Fibroblast of villous mesenchyme (primary cell): ENCODE results near the gene PDLIM4. TPM values are rescaled to one million over a fixed set of nuclear protein-coding genes. Genes with fewer than 3 reads are reported as not detected.

Experiments used
- DNase-seq: peaks from one replicate; pipeline ENCODE4 v3.0.0-alpha.2; 2010; ENCODE audit warnings: low read depth
- H3K4me3 ChIP-seq: 2 replicates; pipeline ENCODE4 v1.5.1; 2011; ENCODE audit warnings: low read depth, mild to moderate bottlenecking, low read length
- total RNA-seq: library from RNA; depleted of rRNA; stranded (reverse); fragments of >200 nt; gene quantifications from 2 replicates; pipeline ENCODE4 v1.2.3, GENCODE V29; 2012
- TF ChIP-seq, protein P1 (sequence below): IDR thresholded peaks from 2 replicates; pipeline ENCODE4 v1.5.1; 2012; ENCODE audit warnings: low read depth, mild to moderate bottlenecking, low read length; ENCODE audit not compliant: insufficient read depth

Gene PDLIM4
- total RNA-seq, 1 donor = 97.2 TPM

DNA sequence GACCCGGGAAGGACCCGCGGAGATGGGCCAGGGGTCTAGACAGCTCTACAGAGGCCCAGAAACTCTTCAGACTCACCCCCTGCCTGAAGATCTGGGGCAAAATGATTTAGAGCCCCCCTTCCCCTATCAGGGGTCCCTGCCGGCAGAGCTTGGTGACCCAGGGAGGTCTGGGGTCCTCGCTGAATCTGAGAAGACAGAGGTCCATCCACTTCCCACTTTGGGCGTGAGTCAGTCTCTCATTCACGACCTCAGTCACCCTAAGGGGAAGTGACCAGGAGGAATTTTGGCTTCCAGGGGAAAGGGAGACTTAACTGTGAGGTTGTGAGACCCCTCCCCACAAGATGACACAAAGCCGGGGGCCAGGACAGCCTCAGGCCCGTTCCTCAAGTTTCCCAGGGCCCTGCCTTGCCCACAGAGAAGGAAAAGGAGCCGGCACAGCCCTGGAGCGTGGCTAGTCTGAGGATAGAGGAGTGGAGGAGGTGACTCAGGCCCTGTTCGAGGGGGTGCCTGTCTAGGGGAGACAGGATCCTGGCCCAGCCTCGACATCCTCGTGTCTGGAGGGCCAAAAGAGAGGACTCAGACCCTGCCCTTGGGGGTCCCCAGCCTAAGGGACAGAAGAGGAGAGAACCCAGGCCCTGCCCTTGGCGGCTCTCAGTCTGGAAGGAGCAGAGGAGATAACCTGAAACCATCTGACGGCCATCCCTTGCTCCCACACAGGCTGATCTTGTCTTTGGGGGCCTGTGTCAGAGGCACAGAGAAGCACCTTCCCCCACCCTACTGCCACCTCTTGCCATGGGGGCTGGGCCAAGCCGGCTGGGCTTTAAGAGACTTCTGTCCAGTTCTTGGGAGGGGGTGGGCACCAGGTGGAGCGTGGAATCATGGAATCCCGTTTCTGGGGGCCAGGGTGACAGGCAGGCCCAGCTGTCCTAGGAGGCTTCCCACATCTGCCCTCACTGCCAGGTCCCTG, 889 bp downstream of the PDLIM4 start:
- DNase-seq = peak; percentile 69
- TF ChIP-seq, protein P1, sequence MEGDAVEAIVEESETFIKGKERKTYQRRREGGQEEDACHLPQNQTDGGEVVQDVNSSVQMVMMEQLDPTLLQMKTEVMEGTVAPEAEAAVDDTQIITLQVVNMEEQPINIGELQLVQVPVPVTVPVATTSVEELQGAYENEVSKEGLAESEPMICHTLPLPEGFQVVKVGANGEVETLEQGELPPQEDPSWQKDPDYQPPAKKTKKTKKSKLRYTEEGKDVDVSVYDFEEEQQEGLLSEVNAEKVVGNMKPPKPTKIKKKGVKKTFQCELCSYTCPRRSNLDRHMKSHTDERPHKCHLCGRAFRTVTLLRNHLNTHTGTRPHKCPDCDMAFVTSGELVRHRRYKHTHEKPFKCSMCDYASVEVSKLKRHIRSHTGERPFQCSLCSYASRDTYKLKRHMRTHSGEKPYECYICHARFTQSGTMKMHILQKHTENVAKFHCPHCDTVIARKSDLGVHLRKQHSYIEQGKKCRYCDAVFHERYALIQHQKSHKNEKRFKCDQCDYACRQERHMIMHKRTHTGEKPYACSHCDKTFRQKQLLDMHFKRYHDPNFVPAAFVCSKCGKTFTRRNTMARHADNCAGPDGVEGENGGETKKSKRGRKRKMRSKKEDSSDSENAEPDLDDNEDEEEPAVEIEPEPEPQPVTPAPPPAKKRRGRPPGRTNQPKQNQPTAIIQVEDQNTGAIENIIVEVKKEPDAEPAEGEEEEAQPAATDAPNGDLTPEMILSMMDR = no peak

DNA sequence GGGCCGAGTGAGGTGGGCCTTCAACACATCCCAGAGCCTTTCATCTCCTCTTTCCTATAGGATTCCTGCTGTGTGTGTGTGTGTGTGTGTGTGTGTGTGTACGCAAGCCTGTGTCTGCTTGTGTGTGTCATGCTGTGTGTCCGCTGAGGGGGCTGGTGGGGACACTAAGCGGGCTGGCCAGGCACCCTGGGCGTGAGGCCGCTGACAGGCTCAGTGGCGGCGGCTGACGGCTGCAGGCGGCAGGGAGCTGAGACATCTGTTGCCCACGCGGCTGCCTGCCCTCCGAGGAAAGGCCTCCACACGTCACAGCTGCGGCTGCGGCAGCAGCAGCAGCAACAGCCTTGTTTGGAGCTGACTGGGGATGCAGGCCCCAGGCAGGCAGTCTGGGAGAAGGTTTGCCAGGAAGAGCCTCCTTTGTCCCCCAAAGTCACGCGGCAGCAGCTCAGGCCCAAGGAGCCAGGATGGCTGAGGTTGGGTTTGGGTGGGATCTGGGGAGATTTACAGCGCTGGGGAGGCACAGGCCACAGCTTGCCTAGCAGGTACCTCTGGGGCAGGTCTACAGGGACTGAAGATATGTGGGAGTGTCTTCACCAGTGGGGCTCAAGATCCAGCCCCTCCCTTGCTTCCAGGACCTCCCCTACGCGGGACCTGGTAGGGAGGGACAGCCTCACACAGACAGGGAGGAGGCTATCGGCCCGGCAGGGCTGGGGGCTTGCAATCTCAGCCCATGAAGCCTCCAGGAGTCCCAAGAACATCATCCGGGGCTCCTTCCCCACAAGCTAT, 1.8 kb downstream of the PDLIM4 start:
- peak; percentile 96 for DNase-seq
- peak overlapping the region; percentile 71 for H3K4me3 ChIP-seq
- TF ChIP-seq, protein P1 = no peak

More for the DNA sequence above, 889 bp downstream of the PDLIM4 start:
- peak overlapping the region; percentile 71 for H3K4me3 ChIP-seq

GRCh38 chr5:132260051-132260450, 2.6 kb downstream of the PDLIM4 start:
- DNase-seq = peak; percentile 72
- peak overlapping the region; percentile 36 for H3K4me3 ChIP-seq
- TF ChIP-seq, protein P1 = no peak

DNA sequence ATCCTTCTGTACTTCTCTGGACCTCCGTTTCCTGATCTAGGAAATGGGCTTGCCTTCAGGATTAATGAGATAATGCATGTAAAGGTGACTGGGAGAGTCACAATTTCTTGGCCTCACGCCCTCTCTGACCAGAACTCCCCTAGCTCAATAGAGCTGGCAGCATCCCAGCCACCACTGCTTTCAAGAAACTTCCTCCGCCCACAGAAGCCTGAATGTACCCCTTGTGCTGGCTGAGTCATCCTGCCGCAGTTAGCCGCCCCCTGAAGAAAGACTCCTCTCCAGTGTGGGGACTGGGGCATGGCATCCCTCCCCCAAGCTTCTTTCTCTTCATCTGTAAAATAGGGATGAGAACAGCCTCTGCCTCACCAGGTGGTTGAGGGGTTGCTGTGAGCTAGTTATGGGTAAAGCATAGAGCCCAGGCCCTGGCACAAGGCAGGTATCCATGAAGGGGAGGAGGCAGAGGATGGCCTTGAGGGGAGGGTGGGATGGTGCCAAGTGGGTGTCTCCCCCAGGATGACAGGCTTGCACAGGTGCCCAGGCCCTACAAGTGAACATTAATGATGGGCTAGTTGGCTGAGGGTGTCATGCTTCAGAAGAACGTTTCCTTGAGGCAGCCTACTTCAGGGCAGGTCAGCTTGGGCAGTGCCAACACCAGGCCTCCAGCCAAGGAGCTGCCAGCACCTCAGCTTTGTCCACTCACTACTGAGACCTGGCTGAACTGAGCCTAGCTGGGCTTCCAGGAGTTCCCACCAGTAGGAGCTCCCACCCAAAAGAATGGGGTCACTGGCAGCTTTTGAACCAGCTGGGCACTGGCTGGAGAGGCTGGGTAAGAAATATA, 3.4 kb downstream of the PDLIM4 start:
- peak; percentile 85 for DNase-seq
- no peak overlapping the region for H3K4me3 ChIP-seq
- TF ChIP-seq, protein P1 = no peak

DNA sequence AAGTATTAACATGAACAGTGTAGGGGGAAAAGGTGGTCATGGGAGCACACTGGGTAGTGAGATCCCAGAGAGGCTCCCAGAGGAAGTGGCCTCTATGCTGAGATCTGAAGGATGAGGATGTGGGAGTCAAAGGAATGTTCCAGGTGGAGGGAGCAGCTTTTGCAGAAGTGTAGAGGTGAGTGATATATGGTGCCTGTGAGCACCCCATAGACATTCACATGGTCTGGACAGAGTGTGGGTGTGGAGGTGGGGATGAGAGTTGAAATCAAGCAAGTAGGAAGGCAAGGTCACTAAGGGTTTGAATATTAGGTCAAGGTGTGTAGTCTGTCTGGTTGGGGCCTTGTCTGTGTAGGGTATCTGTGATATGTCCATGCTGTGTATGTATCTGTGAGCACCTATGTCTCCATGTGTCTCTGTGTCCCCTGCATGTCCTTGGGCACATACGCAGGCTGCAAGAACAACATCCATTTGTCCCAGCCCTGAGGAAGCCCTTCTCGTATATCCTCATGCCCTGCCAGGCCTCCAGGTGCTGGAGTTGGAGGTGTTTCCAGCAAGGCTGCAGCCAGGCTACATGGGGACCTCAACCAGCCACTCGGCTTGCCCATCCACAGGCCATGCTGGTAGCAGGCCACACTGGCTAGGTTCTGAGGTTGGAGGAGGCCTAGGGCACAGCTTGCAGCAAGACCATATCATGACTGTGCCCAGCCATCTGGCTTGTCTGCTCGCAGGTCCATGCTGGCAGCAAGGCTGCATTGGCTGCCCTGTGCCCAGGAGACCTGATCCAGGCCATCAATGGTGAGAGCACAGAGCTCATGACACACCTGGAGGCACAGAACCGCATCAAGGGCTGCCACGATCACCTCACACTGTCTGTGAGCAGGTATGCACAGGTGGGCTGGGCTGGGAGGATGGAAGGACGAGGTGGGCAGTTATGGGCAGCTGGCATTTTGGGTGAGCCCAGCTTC, 4.7 kb downstream of the PDLIM4 start:
- TF ChIP-seq, protein P1 = no peak
- no peak overlapping the region for H3K4me3 ChIP-seq
- no peak for DNase-seq
